WI38 (cell line): Measurements from ENCODE around the gene B9D2.

Source experiments
- H3K4me3 ChIP-seq: 2 replicates; pipeline ENCODE4 v1.5.1; 2011; ENCODE audit warnings: low read depth, mild to moderate bottlenecking, control low read depth, low read length
- TF ChIP-seq, protein P1 (sequence below): IDR thresholded peaks from 2 replicates; pipeline ENCODE4 v1.5.1; 2012; ENCODE audit warnings: low read depth, mild to moderate bottlenecking, control low read depth, low read length

B9D2 gene

DNA sequence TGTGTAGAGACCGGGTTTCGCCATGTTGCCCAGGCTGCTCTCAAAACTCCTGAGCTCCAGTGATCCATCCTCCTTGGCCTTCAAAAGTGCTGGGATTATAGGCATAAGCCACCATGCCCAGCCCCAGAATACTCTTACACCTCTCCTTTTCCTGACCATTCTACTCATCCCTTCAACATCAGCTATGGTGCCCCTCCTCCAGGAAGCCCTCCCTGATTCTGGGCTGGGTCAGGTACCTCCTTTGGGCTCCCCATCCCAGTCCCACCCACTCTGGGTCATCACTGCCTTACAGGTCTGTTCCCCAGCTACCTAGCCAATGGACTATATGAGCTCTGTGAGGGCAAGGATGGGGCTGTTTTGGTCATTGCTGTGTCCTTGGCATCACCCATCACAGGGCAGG is 19.8 kb downstream of the B9D2 start:
- H3K4me3 ChIP-seq: no peak overlapping the region
- TF ChIP-seq, protein P1, sequence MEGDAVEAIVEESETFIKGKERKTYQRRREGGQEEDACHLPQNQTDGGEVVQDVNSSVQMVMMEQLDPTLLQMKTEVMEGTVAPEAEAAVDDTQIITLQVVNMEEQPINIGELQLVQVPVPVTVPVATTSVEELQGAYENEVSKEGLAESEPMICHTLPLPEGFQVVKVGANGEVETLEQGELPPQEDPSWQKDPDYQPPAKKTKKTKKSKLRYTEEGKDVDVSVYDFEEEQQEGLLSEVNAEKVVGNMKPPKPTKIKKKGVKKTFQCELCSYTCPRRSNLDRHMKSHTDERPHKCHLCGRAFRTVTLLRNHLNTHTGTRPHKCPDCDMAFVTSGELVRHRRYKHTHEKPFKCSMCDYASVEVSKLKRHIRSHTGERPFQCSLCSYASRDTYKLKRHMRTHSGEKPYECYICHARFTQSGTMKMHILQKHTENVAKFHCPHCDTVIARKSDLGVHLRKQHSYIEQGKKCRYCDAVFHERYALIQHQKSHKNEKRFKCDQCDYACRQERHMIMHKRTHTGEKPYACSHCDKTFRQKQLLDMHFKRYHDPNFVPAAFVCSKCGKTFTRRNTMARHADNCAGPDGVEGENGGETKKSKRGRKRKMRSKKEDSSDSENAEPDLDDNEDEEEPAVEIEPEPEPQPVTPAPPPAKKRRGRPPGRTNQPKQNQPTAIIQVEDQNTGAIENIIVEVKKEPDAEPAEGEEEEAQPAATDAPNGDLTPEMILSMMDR: no peak

DNA sequence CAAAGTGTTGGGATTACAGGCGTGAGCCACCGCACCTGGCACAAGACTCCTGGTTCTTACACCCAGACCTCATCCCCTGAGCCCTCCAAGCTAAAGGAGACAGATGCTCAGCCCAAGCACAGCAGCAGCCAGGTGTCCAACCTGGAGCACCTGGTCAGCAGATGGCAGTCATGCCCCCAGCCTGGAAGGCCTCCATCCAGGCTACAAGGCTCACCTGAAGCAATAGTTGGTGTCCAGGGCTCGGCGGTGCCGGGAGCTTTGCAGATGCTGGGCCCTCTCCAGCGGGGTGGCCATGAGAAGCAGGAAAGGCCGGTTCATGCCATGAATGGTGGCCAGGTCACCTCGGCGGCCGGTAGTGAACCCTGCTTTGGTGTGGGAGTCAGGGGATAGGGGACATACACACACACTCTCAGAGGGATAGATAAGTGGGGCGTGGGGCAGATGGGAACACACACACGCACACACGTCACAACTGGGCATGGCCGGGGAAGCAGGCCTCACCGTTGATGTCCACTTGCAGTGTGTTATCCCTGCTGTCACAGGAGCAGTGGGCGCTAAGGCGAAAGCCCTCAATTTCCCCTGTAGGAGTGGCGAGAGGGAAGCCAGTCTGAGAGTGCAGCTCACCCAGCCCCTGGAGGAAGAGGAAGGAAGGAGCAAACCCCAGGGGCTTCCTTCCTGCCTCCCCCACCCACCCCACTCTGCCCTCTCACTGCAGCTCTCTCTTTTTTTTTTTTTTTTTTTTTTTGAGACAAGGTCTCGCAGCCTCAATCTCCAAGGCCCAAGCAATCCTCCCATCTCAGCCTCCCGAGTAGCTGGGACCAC is 22.1 kb downstream of the B9D2 start:
- no peak overlapping the region for H3K4me3 ChIP-seq
- TF ChIP-seq, protein P1: no peak

DNA sequence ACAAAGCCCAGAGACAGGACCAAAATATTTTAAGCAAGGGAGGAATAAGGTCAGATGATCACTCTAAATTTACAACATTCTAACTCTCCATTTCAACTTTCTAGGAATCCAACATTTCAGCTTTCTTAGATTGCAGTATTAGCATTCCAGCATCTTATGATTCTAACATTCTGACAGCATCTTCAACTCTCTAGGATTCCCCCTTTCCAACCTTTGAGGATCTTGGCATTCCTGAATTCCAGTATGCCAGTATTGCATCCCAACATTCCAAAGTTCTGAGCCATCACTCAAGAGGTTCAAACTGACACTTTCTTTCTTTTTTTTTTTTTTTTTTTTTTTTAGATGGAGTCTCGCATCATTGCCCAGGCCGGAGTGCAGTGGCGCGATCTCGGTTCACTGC is 24.0 kb downstream of the B9D2 start:
- H3K4me3 ChIP-seq: no peak overlapping the region
- TF ChIP-seq, protein P1: no peak

DNA sequence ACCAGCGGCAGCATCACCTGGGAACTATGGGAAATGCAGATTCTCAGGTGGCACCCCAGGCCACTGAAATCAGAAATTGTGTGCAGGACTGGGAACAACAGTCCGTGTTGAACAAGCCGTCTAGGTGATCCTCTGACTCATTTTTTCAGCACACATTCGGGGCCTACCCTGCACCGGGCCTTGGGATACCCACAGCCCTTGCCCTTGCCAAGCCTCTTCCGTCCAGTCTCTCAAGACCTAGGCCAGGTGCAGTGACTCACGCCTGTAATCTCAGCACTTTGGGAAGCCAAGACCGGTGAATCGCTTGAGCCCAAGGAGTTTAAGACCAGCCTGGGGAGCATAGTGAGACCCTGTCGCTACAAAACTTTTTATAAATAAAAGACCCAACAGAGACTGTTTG is 28.5 kb downstream of the B9D2 start:
- H3K4me3 ChIP-seq: no peak overlapping the region
- TF ChIP-seq, protein P1: no peak

DNA sequence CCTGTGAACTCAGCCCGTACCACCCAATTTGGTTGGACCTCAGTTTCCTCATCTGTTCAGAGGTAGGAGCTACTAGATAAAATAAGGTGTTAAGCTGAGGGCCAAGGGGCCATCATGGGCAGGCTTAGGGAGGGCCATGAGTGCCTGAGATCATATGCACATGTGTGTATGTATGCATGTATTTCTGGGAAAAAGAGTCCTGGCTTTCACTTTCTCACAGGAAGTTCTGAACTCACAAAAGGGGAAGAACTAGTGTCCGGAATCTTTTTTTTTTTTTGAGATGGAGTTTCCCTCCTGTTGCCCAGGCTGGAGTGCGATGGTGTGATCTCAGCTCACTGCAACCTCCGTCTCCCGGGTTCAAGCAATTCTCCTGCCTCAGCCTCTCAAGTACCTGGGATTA is 29.2 kb downstream of the B9D2 start:
- TF ChIP-seq, protein P1: no peak

DNA sequence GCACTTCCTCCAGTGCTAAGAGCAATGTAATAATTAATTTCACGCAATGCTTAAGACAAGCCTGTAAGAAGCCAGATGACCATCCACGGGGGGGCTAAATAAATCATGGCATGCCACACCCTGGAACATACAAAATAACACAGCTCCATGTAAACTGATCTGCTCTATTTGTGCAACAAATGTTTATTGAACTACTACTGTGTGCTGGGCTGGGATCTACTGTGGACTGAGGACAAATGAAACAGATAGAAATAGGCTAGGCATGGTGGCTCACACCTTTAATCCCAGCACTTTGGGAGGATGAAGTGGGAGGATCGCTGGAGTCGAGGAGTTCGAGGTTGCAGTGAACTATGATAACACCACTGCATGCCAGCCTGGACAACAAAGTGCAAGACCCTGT is 31.5 kb downstream of the B9D2 start:
- no peak overlapping the region for H3K4me3 ChIP-seq
- TF ChIP-seq, protein P1: no peak

More for the DNA sequence above, 29.2 kb downstream of the B9D2 start:
- no peak overlapping the region for H3K4me3 ChIP-seq

DNA sequence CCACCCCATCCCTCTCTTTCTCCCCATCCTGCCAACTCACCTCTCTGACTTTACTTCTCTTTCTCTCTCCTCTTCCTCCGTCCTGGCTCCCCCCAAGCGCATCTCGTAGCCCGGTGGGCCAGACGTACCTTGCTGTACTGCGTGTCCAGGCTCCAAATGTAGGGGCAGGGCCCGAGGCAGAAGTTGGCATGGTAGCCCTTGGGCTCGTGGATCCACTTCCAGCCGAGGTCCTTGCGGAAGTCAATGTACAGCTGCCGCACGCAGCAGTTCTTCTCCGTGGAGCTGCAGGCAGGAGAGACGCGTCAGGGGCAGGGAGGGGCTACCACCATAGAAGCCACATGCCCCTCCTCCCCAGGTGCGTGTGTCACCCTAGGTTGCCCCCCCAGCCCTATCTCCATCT is 31.9 kb downstream of the B9D2 start:
- no peak overlapping the region for H3K4me3 ChIP-seq
- TF ChIP-seq, protein P1: no peak
